ENCODE data around the gene STRN. TPM values are rescaled to one million over a fixed set of nuclear protein-coding genes. Genes with fewer than 3 reads are reported as not detected.
A peak's percentile ranks its signal among the peaks of the same experiment; 100 is the strongest.
"Not testable (repeated sequence)": the region's sequence is repeated elsewhere in the genome, so short reads cannot be mapped to it uniquely, and the experiment has no call there.

The STRN gene, protein sequence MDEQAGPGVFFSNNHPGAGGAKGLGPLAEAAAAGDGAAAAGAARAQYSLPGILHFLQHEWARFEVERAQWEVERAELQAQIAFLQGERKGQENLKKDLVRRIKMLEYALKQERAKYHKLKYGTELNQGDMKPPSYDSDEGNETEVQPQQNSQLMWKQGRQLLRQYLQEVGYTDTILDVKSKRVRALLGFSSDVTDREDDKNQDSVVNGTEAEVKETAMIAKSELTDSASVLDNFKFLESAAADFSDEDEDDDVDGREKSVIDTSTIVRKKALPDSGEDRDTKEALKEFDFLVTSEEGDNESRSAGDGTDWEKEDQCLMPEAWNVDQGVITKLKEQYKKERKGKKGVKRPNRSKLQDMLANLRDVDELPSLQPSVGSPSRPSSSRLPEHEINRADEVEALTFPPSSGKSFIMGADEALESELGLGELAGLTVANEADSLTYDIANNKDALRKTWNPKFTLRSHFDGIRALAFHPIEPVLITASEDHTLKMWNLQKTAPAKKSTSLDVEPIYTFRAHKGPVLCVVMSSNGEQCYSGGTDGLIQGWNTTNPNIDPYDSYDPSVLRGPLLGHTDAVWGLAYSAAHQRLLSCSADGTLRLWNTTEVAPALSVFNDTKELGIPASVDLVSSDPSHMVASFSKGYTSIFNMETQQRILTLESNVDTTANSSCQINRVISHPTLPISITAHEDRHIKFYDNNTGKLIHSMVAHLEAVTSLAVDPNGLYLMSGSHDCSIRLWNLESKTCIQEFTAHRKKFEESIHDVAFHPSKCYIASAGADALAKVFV
- polyA plus RNA-seq (ENCODE audit: insufficient read length in 3 of 3) = 10 to 100 TPM; 20.3 to 24.2 (median 20.7) TPM
- long read RNA-seq, donor 1 = 0 reads
- long read RNA-seq, donor 2 = 0 reads
- long read RNA-seq, donor 3, full-length matches to known transcripts = 3 of 3 reads
- long read RNA-seq, donor 3, partial matches to known transcripts = 0 of 3 reads
- long read RNA-seq, donor 3, other reads (novel, unspliced or antisense) = 0 of 3 reads
- long read RNA-seq, donor 4, full-length matches to known transcripts = 1 of 1 reads
- long read RNA-seq, donor 4, partial matches to known transcripts = 0 of 1 reads
- long read RNA-seq, donor 4, other reads (novel, unspliced or antisense) = 0 of 1 reads
- long read RNA-seq, donor 5 = 0 reads
- long read RNA-seq, donor 6 = 0 reads
- long read RNA-seq, donor 7, full-length matches to known transcripts = 2 of 2 reads
- long read RNA-seq, donor 7, partial matches to known transcripts = 0 of 2 reads
- long read RNA-seq, donor 7, other reads (novel, unspliced or antisense) = 0 of 2 reads
- long read RNA-seq, donor 8, full-length matches to known transcripts = 2 of 2 reads
- long read RNA-seq, donor 8, partial matches to known transcripts = 0 of 2 reads
- long read RNA-seq, donor 8, other reads (novel, unspliced or antisense) = 0 of 2 reads
- long read RNA-seq, donor 9, full-length matches to known transcripts = 2 of 7 reads
- long read RNA-seq, donor 9, partial matches to known transcripts = 5 of 7 reads
- long read RNA-seq, donor 9, other reads (novel, unspliced or antisense) = 0 of 7 reads
- long read RNA-seq, donor 10, full-length matches to known transcripts = 1 of 1 reads
- long read RNA-seq, donor 10, partial matches to known transcripts = 0 of 1 reads
- long read RNA-seq, donor 10, other reads (novel, unspliced or antisense) = 0 of 1 reads
- long read RNA-seq, donor 11, full-length matches to known transcripts = 1 of 1 reads
- long read RNA-seq, donor 11, partial matches to known transcripts = 0 of 1 reads
- long read RNA-seq, donor 11, other reads (novel, unspliced or antisense) = 0 of 1 reads
- long read RNA-seq, donor 12, full-length matches to known transcripts = 1 of 1 reads
- long read RNA-seq, donor 12, partial matches to known transcripts = 0 of 1 reads
- long read RNA-seq, donor 12, other reads (novel, unspliced or antisense) = 0 of 1 reads
- long read RNA-seq, donor 13 = 0 reads
- long read RNA-seq, donor 14 = 0 reads
- long read RNA-seq, donor 15 = 0 reads
- long read RNA-seq, donor 16, full-length matches to known transcripts = 2 of 11 reads
- long read RNA-seq, donor 16, partial matches to known transcripts = 9 of 11 reads
- long read RNA-seq, donor 16, other reads (novel, unspliced or antisense) = 0 of 11 reads

DNA sequence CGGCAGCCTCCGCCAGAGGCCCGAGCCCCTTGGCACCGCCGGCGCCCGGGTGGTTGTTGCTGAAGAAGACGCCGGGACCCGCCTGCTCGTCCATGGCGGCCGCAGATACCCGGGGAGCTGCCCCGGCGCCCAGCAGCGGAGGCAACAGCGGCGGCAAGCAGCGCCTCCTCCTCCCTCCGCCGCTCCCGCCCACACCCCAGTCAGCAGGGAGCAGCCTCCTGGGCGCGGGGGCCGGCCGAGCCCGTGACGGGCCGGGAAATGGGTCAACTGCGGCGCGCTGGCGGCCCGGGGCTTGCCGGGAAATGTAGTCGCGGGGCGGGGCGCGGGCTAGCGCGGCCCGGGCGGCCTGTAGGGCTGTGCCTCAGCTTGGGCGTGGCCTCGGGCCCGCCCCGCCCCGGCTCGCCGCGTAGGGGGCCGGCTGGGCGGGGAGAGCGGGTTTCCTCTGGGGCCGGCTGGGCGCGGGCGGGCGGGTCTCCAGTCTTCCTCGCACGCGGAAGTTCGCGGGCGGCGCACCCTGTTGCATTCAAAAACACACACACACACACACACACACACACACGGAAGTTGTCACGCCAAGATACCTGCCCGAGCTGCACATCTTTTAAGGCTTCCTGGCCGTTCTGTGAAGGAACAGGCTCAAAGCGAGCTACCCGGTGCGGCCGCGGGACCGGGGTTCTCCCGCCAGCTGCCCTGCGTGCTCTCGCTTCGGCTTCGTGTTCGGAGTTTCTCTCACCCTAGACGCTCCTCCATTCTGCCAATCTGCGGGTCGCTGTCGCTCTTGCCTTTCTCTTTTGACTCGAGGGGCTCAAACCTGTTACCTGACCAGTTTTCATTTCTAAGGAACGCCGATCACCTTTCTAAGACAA, at the start of gene STRN:
TSS of gene STRN (minus strand) at position 167 of the 866 bp plus-strand sequence. CDS start at position 94, 73 bp downstream.
- peak; percentile 84 to 96 (median 94) for DNase-seq (ENCODE audit: extremely low read depth in 1 of 11, low read depth in 9 of 11, low spot score in 4 of 11)

DNA sequence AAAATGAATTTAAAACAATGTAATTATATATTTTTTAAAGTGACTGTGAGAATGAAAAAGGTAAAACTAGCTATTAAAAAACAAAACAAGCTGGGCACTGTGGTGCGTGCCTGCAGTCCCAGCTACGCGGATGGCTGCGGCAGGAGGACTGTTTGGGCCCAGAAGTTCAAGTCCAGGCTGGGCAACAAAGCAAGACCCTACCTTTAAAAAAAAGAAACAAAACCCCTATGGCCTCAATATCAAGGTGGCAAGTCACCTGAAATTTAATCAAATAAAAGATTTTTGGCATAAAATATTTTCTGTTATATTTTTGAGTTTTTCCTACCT, 46.9 kb upstream of the STRN start:
- no peak for DNase-seq (ENCODE audit: extremely low read depth in 1 of 11, low read depth in 9 of 11, low spot score in 4 of 11)

DNA sequence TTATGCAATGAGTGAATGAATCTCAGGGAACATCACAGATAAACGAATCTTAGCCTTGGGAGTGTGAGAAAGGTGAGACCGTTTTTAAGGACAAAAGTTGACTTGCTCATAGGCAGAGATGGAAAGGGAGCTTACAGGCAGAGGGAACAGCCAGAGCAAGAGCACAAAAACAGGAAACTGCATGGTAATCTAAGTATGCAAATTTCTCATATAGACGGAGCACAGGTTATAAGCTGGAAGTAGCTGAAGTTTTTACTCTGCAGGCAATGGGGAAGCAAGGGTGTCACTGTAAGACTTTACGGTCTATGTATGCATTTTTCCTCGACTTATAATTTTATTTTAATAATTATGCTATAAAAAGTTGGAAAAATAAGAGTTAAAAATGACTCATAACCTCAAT, 44.8 kb upstream of the STRN start:
- DNase-seq (ENCODE audit: extremely low read depth in 1 of 11, low read depth in 9 of 11, low spot score in 4 of 11) = no peak

DNA sequence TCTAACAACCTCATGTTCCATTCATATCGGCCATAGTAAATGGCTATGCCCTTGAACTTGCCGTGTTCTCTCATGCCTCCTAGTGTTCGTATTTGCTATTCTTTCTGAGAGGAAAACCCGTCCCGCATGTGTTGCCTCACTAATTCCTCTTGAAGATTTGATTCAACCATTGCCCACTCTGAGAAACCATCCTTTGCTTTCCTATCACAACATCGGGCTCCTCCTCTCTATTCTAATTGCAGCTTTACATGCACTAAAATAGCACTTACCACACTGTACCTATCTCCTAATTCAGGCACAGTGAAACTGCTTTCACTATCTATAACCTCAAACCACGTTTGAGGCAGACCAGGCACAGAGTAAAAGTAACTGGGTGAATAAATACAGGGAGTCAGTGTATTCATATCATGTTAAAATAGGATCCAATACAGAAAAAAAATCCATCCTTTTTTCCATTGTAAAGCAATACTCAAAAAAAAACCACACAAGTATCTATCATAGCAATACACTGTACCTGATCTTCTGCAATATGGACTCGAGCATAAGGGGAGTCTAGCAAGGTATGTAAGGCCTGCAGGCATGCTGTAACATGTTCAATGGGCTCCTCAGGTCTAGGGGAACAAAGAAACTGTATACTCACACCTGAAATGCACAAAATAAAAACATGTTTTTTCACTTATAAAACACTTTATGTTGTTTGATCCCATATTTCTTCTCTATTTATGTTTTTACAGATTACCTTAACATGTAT, 39.0 kb upstream of the STRN start:
- peak in 3 of 11 donors; percentile 3 to 6 (median 3) for DNase-seq (ENCODE audit: extremely low read depth in 1 of 11, low read depth in 9 of 11, low spot score in 4 of 11)

DNA sequence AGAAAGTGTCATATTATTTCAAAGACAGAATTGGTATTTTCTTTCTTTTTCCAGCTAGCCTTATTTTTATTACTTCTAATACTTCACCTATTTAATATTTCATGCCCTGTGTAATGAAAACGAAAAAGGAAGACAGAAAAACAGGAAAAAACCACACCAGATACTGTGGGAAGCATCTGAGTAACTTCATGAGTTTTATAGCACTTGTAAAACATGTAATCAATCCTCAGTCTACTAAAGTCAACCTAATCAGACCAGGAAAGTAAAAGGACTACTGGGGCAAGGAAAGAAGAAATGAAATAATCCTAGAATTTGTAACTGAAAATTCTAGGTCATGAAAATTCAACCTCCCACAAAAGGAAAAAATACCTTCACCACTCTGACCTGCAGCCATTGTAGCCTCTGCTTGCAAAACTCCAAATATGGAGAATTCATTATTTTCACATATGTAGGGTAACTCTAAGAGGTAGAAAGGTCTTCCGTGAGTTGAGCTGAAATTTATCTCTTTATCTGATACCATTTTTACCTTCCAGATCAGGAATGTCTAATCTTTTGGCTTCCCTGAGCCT, 34.7 kb upstream of the STRN start:
- DNase-seq (ENCODE audit: extremely low read depth in 1 of 11, low read depth in 9 of 11, low spot score in 4 of 11) = no peak

DNA sequence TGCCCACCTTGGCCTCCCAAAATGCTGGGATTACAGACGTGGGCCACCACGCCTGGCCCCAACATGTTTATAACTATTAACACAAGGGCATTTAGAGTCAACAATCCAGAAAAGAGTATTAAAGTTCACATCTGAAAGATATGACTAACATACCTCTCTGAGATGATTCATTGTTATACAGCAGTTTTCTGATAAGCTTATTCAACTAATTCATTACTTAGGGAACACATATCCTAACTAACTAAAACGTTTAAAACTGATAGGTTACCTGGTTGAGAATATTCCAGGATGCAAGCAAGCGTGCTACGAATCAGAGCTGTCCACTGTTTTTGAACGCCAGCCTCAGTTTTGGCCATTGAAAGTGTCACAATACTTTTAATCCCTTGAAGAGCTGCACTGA, 34.0 kb upstream of the STRN start:
- DNase-seq (ENCODE audit: extremely low read depth in 1 of 11, low read depth in 9 of 11, low spot score in 4 of 11) = no peak

DNA sequence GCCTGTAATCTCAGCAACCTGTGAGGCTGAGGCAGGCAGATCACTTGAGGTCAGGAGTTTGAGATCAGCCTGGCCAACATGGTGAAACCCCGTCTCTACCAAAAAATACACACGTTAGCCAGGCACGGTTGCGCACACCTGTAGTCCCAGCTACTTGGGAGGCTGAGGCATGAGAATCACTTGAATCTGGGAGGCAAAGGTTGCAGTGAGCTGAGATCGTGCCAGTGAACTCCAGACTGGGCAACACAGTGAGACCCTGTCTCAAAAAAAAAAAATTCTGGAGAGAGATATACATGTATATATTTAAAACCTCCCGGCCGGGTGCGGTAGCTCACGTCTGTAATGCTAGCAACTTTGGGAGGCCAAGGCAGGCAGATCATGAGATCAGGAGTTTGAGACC, 33.1 kb upstream of the STRN start:
- DNase-seq (ENCODE audit: extremely low read depth in 1 of 11, low read depth in 9 of 11, low spot score in 4 of 11) = not testable (repeated sequence)

DNA sequence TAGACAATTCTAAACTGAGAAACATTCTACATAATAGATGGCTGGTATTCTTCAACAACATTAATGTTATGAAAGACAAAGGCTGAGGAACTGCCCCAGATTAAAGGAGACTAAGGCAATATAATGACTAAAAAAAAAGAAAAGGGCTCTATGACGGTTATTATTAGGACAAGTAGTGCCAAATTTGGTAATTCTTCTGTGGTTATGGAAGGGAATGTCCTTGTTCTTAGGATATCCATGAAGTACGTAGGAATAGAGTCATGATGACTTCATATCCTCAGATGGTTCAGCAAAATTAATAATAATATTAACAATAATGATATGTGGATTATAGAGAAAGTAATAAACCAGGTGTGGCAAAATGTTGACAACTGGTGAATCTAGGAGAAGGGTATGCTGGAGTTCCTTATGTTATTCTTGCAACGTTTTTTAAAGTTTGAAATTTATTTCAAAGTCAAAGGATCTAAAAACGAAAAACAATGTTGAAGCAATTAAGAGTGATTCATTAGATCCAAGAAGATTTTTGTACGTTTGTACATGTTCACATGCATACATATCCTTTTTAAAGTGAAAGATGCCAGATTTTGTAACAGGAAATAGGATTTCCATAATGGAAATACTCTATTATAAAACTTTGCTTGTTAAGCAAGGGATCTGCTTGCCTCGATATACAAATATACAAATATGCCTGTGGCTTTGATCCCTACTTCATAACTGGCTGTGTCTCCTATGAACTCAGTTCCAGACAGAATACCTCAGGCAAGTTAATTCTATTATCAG, 27.7 kb upstream of the STRN start:
- DNase-seq (ENCODE audit: extremely low read depth in 1 of 11, low read depth in 9 of 11, low spot score in 4 of 11) = no peak

DNA sequence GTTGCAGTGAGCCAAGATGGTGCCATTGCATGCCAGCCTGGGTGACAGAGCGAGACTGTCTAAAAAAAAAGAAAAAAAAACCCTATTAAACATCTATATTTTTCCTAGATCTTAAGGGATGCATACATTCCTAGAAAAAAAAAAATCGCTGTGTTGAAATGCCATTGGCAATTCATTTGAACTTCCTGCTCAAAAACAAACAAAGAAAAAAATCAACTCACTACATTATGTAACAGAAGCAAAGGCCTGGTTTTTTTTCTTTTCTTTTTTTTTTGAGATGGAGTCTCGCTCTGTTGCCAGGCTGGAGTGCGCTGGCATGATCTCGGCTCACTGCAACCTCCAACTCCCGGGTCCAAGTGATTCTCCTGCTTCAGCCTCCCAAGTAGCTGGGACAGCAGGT, 21.7 kb upstream of the STRN start:
- DNase-seq (ENCODE audit: extremely low read depth in 1 of 11, low read depth in 9 of 11, low spot score in 4 of 11) = no peak

DNA sequence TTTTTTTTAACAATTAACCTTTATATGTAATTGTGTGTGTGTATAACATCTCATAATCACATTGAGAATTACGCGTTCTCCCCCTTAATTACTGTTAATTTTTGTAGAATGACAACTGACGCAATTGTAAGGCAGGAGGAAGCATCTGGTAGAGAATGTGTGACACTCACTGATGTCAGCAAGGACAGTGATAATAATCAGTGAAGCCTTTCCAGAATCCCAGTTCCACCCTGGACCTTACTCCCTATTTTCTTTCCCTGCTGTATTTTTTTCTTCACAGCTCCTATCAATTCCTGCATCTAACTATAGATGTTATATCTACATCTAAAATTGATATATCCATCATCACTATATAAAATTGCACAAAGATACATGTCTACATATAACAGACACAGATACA, 16.1 kb upstream of the STRN start:
- no peak for DNase-seq (ENCODE audit: extremely low read depth in 1 of 11, low read depth in 9 of 11, low spot score in 4 of 11)

DNA sequence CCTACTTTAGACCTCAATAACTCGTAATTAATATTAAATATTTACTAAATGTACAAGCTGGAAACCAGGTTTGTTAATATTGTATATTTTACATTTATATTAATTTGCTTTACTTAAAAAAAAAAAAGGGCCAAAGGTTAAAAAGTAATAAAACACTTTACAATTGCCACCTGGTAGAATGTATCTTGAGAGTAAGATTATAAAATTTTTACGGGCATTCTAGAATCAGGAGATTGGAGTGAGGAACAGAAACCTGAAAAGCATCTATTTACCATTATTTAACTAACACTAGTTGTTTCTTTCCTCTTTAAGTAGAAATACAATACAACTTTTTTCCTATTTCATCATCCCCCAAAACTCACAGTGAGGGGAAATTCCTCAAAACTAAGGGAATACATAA, 15.6 kb upstream of the STRN start:
- DNase-seq (ENCODE audit: extremely low read depth in 1 of 11, low read depth in 9 of 11, low spot score in 4 of 11) = no peak

DNA sequence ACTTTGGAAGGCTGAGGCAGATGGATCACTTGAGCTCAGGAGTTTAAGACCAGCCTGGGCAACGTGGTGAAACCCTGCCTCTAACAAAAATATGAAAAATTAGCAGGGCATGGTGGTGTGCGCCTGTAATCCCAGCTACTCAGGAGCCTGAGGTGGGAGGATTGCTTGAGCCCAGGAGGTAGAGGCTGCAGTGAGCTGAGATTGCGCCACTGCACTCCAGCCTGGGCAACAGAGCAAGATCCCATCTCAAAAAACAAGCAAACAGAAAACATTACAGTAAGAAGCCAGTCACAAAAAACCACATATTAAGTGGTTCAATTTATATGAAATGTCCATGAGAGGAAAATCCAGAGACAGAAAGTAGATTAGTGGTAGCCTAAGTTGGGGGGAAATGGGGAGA, 12.7 kb upstream of the STRN start:
- DNase-seq (ENCODE audit: extremely low read depth in 1 of 11, low read depth in 9 of 11, low spot score in 4 of 11) = not testable (repeated sequence)

DNA sequence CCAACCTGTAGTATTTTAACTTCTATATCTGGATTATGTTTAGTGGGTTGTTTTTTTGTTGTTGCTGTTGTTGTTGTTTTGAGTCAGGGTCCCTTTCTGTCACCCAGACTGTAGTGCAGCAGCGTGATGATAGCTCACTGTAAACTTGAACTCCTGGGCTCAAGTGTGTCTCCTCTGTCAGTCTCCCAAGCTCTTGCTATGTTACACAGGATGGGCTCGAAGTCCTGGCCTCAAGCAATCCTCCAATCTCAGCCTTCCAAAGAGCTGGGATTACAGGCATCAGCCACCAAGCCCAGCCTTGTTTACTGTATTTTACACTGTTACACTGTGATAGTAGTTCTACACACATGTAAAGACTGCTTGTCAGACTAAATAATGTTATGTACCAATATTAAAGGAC, 9.7 kb upstream of the STRN start:
- no peak for DNase-seq (ENCODE audit: extremely low read depth in 1 of 11, low read depth in 9 of 11, low spot score in 4 of 11)

DNA sequence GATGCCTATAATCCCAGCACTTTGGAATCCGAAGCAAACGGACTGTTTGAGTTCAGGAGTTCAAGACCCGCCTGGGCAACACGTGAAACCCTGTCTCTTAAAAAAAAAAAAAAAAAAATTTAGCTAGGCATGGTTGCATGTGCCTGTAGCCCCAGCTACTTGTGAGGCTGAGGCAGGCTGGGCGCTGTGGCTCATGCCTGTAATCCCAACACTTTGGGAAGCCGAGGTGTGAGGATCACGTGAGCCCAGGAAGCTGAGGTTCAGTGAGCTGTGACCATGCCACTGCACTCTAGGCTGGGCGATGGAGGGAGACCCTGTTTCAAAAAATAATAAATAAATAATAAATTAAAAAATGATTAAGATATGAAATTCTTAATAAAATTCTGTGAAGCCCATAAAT, 9.0 kb upstream of the STRN start:
- DNase-seq (ENCODE audit: extremely low read depth in 1 of 11, low read depth in 9 of 11, low spot score in 4 of 11) = no peak

DNA sequence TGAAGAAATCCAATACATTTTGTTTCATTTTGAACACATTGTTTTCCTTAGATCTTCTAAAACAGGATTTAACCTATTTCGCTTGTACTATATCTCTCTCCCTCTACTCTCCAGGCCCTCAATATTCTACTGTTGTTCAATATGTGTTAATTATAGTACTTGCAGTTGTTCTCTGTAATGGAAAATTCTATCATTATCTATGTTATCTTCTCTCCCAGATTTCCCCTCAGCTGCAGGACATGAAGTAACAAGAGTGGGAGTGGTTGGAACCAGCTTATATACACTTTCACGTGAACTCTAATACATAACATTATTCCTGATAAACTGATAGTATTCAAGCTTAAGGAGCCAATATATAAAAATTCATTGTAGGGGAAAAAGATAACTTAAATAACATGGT, 7.0 kb upstream of the STRN start:
- DNase-seq (ENCODE audit: extremely low read depth in 1 of 11, low read depth in 9 of 11, low spot score in 4 of 11) = no peak
